ENCODE measurements around the gene TAF1L.

TAF1L gene, protein sequence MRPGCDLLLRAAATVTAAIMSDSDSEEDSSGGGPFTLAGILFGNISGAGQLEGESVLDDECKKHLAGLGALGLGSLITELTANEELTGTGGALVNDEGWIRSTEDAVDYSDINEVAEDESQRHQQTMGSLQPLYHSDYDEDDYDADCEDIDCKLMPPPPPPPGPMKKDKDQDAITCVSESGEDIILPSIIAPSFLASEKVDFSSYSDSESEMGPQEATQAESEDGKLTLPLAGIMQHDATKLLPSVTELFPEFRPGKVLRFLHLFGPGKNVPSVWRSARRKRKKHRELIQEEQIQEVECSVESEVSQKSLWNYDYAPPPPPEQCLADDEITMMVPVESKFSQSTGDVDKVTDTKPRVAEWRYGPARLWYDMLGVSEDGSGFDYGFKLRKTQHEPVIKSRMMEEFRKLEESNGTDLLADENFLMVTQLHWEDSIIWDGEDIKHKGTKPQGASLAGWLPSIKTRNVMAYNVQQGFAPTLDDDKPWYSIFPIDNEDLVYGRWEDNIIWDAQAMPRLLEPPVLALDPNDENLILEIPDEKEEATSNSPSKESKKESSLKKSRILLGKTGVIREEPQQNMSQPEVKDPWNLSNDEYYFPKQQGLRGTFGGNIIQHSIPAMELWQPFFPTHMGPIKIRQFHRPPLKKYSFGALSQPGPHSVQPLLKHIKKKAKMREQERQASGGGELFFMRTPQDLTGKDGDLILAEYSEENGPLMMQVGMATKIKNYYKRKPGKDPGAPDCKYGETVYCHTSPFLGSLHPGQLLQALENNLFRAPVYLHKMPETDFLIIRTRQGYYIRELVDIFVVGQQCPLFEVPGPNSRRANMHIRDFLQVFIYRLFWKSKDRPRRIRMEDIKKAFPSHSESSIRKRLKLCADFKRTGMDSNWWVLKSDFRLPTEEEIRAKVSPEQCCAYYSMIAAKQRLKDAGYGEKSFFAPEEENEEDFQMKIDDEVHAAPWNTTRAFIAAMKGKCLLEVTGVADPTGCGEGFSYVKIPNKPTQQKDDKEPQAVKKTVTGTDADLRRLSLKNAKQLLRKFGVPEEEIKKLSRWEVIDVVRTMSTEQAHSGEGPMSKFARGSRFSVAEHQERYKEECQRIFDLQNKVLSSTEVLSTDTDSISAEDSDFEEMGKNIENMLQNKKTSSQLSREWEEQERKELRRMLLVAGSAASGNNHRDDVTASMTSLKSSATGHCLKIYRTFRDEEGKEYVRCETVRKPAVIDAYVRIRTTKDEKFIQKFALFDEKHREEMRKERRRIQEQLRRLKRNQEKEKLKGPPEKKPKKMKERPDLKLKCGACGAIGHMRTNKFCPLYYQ (N-terminal part only)

DNA sequence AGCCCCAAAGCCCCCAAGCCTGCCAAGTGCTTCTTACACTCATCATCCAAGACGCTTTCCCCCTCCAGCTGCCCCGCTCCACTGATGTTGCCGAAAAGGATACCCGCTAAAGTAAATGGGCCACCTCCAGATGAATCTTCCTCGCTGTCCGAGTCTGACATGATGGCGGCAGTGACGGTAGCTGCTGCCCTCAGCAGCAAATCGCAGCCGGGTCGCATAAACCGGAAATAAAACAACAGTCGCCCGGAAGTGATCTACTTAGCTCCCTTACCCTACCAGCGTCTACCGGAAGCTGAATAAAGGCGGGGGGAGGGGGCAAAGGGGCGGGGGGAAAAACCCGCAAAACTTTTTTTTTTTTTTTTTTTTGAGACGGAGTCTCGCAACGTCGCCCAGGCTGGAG is at the start of gene TAF1L:
Gene TAF1L, minus strand, starts transcription at position 308 of the 400 bp plus-strand sequence. Its CDS starts 90 bp downstream, at position 218.
- Mint-ChIP-seq H3K27ac (no peak within 1 kb of the TSS), H3K4me1 (no peaks in the 10 kb centered on the region), H3K36me3 (ENCODE audit: low read depth) (no peaks in the 10 kb centered on the region), H3K9me3 (peaks cover 11% of the 10 kb centered on the region), H3K27me3 (ENCODE audit: low read depth, poor library complexity) (peaks cover 4% of the 10 kb centered on the region), H3K4me3 (no peak within 1 kb of the TSS)
- TF ChIP-seq, protein P1, sequence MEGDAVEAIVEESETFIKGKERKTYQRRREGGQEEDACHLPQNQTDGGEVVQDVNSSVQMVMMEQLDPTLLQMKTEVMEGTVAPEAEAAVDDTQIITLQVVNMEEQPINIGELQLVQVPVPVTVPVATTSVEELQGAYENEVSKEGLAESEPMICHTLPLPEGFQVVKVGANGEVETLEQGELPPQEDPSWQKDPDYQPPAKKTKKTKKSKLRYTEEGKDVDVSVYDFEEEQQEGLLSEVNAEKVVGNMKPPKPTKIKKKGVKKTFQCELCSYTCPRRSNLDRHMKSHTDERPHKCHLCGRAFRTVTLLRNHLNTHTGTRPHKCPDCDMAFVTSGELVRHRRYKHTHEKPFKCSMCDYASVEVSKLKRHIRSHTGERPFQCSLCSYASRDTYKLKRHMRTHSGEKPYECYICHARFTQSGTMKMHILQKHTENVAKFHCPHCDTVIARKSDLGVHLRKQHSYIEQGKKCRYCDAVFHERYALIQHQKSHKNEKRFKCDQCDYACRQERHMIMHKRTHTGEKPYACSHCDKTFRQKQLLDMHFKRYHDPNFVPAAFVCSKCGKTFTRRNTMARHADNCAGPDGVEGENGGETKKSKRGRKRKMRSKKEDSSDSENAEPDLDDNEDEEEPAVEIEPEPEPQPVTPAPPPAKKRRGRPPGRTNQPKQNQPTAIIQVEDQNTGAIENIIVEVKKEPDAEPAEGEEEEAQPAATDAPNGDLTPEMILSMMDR (IDR thresholded peaks at IDR 0.05): no peak
- DNase-seq: no peak

DNA sequence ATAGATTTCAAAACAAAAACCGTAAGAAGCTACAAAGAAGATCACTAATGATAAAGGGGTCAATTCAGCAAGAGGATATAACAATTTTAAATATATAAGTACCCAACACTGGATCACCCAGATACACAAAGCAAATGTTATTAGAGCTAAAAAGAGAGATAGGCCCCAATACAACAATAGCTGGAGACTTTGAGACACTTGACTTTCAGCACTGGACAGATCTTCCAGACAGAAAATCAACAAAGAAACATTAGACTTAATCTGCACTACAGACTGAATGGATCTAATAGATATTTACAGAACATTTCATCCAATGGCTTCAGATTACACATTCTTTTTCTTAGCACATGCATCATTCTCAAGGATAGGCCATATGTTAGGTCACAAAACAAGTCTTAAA is 46.3 kb upstream of the TAF1L start:
- Mint-ChIP-seq H3K4me3 (no peak overlapping the region), H3K27me3 (ENCODE audit: low read depth, poor library complexity) (peaks cover 12% of the 10 kb centered on the region), H3K4me1 (no peaks in the 10 kb centered on the region), H3K27ac (no peak overlapping the region), H3K36me3 (ENCODE audit: low read depth) (no peaks in the 10 kb centered on the region), H3K9me3 (peaks cover 51% of the 10 kb centered on the region)
- TF ChIP-seq, protein P1 (IDR thresholded peaks at IDR 0.05): no peak
- DNase-seq: no peak

DNA sequence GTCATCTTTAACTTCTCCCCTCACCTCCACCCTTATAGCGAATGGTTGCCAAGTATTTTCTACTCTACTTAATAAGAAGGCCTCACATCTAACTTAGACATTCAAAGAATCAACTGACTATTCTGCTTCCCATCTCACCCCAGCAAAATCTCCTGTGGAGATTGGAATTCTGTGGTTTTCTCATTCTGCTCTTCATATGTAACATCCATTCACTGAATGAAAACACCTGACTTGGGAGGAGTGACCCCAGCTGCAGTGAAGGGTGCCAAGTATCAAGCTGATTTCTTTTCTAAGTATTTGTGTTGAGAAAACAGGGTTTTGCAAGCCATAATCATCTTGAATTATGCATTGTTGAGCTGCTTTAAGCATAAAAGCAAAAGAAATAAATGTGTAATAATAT is 42.5 kb upstream of the TAF1L start:
- peaks cover 43% of the 10 kb centered on the region for H3K9me3 Mint-ChIP-seq
- no peak overlapping the region for H3K4me3 Mint-ChIP-seq

GRCh38 chr9:32672469-32672868 is 37.0 kb upstream of the TAF1L start:
- TF ChIP-seq, protein P1 (IDR thresholded peaks at IDR 0.05): no peak
- peaks cover 23% of the 10 kb centered on the region for H3K9me3 Mint-ChIP-seq
- no peaks in the 10 kb centered on the region for H3K36me3 Mint-ChIP-seq (ENCODE audit: low read depth)
- no peaks in the 10 kb centered on the region for H3K4me1 Mint-ChIP-seq
- H3K4me3 Mint-ChIP-seq: no peak overlapping the region
- DNase-seq: no peak
- peaks cover 5% of the 10 kb centered on the region for H3K27me3 Mint-ChIP-seq (ENCODE audit: low read depth, poor library complexity)
- no peak overlapping the region for H3K27ac Mint-ChIP-seq

More for the DNA sequence above, 42.5 kb upstream of the TAF1L start:
- Mint-ChIP-seq H3K27me3 (ENCODE audit: low read depth, poor library complexity) (peaks cover 15% of the 10 kb centered on the region), H3K36me3 (ENCODE audit: low read depth) (no peaks in the 10 kb centered on the region), H3K27ac (no peak overlapping the region), H3K4me1 (no peaks in the 10 kb centered on the region)
- TF ChIP-seq, protein P1 (IDR thresholded peaks at IDR 0.05): no peak
- no peak for DNase-seq

- Mint-ChIP-seq H3K9me3 (peaks cover 15% of the 10 kb centered on the region), H3K4me3 (no peak overlapping the region), H3K4me1 (no peaks in the 10 kb centered on the region), H3K36me3 (ENCODE audit: low read depth) (no peaks in the 10 kb centered on the region), H3K27ac (no peak overlapping the region), H3K27me3 (ENCODE audit: low read depth, poor library complexity) (peaks cover 5% of the 10 kb centered on the region)
- TF ChIP-seq, protein P1 (IDR thresholded peaks at IDR 0.05): no peak
- no peak for DNase-seq
These were observed 35.9 kb upstream of the TAF1L start for GRCh38 chr9:32671333-32671732.
